ENCODE measurements around the gene ADGRL1.

- TF ChIP-seq POLR2A (IDR thresholded peaks at IDR 0.05): no peak
- no peak for TF ChIP-seq CTCF (IDR thresholded peaks at IDR 0.05)
These were observed 94.5 kb downstream of the ADGRL1 start for GRCh38 chr19:14111486-14111885.
